Measurements from ENCODE around the gene ALOXE3.
A peak's percentile ranks its signal among the peaks of the same experiment; 100 is the strongest.
"Not testable (repeated sequence)": the region's sequence is repeated elsewhere in the genome, so short reads cannot be mapped to it uniquely, and the experiment has no call there.

Gene ALOXE3

DNA sequence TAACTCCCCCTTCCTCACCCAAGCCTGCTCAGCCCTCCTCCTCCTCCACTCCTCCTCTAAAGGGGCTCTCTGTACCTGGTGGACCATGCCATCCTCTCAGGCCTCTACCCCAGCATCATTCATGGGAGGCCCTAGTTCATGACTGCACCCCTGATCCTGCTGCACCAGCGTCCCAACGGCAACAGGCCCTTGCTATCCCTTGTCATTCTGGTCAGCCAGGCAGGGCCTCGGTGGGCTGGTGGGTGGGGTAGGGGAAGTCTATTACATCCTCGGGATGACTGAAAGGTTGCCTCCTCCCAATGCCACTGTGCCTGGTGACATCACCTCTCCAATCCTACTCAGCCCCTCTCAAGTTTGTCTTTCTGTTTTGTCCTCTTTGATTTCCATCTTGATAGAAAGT lies 50.5 kb downstream of the ALOXE3 start:
- DNase-seq, result no peak

- DNase-seq, result no peak
Observed at GRCh38 chr17:8066841-8067775, 51.2 kb downstream of the ALOXE3 start.

GRCh38 chr17:8064561-8065019 lies 53.7 kb downstream of the ALOXE3 start:
- no peak for DNase-seq

DNA sequence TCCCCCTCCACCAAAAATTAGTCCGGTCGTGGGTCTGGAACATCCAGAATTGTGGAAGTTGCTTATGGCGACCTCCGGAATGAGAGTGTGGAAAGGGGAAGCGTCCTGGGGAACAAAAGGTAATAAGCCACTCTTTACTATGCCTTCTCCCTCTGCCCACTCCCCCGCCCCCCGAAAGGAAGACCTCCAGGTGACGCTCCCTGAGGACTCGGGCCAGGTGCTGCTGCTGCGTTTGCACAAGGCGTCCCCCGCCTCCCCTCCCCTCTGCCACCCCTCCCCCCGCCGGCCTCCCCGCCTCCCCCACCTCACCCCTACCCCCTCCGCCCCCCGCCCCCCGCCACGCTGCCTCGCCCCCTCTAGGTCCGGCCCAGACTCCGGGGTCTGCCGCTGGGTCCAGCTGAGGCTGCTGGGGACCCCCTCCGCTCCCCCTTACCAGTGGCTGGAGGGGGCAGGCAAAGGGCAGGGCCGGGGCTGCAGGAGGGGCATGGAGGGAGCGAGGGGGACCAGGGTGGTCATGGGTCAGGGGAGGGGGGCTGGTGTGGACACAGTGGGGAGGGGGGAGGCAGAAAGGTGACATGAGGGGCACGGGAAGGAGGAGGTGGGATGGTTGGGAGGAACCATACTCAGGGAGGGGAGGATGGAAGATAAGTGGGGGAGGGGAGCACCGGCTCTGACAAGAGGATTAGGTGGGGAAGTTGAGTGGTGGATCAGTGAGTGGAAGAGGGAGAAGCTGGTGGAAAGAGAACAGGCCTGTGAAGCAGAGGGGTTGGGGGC lies 54.4 kb downstream of the ALOXE3 start:
- no peak for DNase-seq

DNA sequence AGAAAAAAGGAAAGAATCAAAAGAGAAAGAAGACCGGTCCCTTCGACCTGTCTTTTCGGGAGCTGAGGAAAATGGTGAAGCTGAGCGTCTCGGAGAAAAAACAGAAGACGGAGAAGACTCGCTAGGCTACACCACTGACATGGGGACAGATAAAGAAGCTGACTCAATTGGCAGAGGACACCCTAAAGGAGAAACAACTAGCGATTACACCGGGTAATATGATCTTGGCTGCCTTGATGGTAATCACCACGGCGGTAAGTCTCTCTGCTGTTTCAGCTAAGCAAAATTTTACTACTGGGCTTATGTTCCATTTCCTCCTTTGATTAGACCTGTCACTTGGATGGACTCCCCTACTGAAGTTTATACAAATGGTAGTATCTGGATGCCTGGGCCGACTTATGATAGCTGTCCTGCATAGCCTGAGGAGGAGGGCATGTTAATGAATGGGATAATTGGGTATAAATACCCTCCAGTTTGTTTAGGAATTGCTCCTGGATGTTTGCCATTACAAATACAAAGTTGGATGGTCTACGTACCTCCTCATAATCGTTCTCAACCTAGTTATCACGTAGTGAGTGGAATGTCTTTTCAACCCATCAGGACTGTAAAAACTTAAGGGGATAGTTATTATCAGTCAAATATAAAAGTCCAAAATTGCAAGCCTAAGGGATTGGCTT lies 55.4 kb downstream of the ALOXE3 start:
- no peak for DNase-seq

GRCh38 chr17:8062435-8062806 lies 55.9 kb downstream of the ALOXE3 start:
- no peak for DNase-seq

DNA sequence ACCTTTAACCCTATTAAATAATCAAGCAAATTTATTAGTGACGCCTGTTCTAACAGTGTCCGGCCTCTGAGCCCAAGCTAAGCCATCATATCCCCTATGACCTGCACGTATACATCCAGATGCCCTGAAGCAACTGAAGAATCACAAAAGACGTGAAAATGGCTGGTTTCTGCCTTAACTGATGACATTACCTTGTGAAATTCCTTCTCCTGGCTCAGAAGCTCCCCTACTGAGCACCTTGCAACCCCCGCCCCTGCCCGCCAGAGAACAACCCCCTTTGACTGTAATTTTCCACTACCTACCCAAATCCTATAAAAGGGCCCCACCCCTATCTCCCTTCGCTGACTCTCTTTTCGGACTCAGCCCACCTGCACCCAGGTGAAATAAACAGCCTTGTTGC lies 56.5 kb downstream of the ALOXE3 start:
- not testable (repeated sequence) for DNase-seq

DNA sequence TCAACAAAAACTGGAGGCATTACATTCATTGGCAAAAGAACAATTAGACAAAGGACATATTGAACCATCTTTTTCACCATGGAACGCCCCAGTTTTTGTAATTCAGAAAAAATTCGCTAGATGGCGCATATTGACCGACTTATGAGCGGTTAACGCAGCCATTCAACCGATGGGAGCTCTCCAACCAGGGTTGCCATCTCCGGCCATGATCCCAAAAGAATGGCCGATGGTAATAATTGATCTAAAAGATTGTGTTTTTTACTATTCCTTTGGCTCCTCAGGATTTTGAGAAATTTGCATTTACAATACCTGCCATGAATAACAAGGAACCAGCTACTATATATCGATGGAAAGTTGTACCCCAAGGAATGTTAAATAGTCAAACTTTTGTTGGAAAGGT lies 58.0 kb downstream of the ALOXE3 start:
- peak; percentile 85 for DNase-seq

DNA sequence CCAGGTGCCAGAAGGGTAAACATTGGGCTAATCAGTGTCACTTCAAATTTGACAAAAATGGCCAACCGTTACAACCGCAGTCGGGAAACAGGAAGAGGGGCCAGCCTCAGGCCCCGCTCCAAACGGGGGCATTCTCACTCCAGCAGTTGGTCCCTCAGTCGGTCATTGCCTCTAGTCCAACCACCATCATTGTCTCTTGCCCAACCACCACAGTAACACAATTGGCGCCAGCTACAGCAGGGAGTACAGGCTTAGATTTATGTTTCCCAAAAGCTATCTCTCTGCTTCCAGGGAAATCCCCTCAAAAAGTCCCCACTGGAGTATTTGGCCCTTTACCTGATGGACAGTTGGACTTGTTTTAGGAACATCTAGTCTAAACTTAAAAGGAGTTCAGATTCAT lies 59.2 kb downstream of the ALOXE3 start:
- DNase-seq, result no peak

- peak; percentile 58 for DNase-seq
Observed at GRCh38 chr17:8057691-8058114, 60.6 kb downstream of the ALOXE3 start.

DNA sequence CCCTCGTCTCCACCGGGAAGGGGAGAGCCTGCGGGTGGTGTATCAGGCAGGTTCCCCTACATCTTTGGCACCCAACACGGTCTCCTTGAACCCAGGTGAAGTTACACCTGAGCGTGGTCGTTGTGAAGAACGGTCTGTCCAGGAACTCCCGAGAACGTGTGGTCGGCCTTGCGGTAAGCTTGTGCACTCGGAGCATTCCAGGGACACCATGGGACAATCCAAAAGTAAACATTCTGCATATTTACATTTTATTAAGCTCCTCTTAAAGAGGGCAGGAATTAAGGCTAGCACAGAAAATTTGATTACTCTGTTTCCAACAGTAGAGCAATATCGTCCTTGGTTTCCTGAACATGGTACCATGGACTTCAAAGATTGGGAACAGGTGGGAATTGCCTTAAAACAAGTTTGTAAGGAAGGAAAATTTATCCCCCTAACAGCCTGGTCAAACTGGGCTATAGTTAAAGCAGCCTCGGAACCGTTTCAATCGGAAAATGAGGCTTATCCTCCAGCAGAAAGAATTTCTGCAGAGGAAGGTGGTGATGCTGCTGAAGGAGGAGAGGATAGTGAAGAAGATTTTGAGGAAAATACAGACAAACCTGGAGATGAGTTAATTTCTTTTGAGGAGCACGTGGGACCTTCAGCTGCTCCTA lies 61.2 kb downstream of the ALOXE3 start:
- no peak for DNase-seq

DNA sequence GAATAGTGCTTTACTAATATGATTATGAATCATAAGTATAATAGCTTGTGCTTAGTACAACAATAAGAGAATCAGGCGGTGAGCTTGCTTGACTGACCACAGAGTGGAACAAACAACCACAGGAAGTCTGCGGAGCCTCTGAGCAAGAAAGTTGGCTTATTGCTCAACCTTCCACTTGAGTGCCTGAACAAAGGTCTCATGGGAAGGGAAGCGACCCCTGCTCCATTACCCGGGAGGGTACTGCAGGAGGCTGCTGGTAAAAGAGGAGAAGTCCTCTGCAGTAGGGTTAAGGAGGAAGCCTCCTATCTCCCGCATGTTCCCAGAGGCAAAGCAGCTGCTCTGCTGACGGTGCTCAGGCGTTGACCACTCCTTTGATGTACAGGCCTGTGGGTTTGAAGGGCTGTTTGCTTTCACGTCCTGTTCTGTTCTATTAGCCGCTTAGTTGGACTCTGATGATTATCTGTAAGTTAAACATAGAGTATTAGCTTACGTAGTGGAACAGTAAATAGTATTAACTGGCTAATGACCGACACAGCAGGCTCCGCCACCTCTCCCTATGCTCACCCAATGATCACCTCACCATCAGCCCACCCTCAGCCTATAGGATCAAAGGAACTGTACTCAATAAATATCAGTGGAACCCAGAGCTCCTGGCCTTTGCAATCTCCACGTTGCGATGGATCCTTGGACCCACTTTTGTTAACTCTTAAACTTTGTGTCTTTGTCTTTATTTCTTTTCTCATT lies 61.9 kb downstream of the ALOXE3 start:
- DNase-seq, result no peak

- no peak for DNase-seq
Observed at GRCh38 chr17:8055851-8056231, 62.5 kb downstream of the ALOXE3 start.

DNA sequence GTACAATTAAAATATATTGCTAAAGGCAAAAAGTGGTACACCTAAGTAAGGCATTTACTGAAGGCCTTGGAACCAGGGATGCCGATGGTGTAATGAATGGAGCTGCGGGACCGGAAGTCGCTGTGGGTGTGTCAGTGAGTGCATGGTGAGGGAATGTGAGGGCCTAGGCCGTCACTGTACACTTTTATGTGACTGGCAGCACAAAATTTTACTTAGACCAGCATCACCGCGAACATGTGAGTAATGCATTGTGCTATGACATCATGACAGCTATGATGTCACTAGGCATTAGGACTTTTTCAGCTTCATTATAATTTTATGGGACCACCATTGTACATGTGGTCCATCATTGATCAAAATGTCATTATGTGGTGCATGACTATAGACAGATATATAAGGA lies 64.7 kb downstream of the ALOXE3 start:
- DNase-seq, result no peak

DNA sequence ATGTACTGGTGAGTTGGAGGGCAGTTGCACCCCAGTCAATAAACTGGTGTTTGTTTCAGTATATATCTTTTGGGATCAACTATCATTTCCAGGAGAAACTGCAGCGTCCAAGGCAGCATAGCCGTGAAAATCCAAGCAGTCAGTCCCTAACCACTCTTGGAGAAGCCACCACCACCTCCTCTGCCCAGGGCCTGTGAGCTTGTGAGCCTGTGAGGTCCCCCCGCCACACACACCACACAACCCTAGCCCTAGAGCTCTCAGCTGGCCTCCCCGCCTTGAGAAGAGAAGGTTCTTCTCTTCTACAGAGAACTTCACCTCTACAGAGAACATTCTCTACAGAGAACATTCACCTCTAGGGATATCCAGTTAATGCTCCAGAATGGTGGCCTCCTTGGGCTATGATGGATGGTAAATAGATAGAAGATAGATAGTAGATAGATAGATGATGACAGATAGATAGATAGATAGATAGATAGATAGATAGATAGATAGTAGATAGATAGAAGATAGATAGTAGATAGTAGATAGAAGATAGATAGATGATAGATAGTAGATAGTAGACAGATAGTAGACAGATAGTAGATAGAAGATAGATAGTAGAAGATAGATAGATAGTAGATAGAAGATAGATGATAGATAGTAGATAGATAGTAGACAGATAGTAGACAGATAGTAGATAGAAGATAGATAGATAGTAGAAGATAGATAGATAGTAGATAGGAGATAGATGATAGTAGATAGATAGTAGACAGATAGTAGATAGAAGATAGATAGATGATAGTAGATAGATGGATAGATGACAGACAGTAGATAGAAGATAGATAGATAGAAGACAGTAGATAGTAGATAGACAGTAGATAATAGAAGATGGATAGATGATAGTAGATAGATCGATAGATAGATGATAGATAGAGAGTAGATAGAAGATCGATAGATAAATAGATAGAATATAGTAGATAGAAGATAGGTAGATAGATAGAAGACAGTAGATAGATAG lies 65.8 kb downstream of the ALOXE3 start:
- no peak for DNase-seq

DNA sequence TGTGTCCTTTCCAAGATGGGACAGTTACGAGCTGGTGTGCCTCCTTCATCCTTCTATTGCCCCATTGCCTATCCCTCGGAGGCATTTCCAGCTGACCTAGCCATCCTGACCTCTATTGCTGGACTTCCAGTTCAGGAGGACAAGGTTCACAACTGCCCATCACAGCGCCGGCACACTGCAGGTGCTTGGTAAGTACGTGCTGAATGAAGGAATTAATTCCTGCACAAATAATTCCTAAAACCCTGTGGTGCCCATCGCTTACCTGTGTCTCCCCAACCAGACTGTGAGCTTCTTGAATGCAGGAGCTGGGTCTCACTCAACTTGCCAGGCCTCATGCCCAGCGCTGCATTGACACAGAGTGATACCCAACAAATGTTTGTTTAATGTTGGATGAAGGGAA lies 66.5 kb downstream of the ALOXE3 start:
- no peak for DNase-seq

DNA sequence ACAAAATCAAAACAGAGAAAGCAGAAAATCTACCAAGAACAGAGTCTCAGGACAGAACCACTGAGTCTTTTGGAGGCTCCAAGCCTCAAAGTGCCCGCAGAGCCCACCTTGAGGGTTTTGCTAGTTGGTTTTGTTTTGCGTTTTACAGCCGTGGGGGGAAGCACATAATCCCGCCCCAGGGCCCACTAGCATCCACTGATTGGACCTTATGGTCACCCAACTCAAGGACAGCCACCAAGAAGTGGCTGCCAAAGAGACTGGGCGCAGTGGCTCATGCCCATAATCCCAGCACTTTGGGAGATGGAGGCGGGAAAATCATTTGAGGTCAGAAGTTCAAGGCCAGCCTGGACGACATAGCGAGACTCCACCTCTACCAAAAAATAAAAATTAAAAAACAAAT lies 69.6 kb downstream of the ALOXE3 start:
- DNase-seq, result no peak

DNA sequence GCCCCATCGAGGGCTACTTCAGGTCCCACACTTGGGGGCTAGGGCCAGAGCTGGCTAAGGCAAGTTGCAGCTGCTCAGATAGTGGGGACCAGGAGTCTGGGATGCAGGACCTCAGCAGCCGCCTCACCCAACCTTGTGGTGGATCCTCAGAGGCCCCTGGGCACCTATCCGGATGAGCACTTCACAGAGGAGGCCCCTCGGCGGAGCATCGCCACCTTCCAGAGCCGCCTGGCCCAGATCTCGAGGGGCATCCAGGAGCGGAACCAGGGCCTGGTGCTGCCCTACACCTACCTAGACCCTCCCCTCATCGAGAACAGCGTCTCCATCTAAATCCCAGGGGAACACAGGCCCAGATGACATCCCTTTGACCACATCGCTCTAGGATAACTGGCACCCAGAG lies 70.1 kb downstream of the ALOXE3 start:
- DNase-seq, result no peak

GRCh38 chr17:8047769-8048110 lies 70.6 kb downstream of the ALOXE3 start:
- no peak for DNase-seq

- DNase-seq, result no peak
Observed at GRCh38 chr17:8046929-8047768, 71.2 kb downstream of the ALOXE3 start.
